ENCODE data around the gene SOCS3. TPM values are rescaled to one million over a fixed set of nuclear protein-coding genes. Genes with fewer than 3 reads are reported as not detected.

The SOCS3 gene
- total RNA-seq, 2 donors from 2014 or later = 19.7 to 29.4 TPM

GRCh38 chr17:78381601-78382232 is 21.8 kb upstream of the SOCS3 start:
- Histone ChIP-seq H3K4me3 (no peak overlapping the region), H3K36me3 (no peaks in the 10 kb centered on the region), H3K4me1 (peaks cover 31% of the 10 kb centered on the region), H3K9me3 (no peaks in the 10 kb centered on the region), H3K9ac (ENCODE audit: low read depth in 2 of 2, low read length in 2 of 2) (peak overlapping the region in 1 of 2 donors; percentile 38), H3K27me3 (no peaks in the 10 kb centered on the region), H3K27ac (peak overlapping the region; percentile 78)
- intact Hi-C loops (cut with DNase I) = no loop called here
- TF ChIP-seq CTCF (IDR thresholded peaks at IDR 0.05) = no peak
- no peak for DNase-seq

GRCh38 chr17:78380370-78380769 is 20.5 kb upstream of the SOCS3 start:
- Histone ChIP-seq H3K9ac (ENCODE audit: low read depth in 2 of 2, low read length in 2 of 2) (no peak overlapping the region), H3K9me3 (no peaks in the 10 kb centered on the region), H3K4me3 (no peak overlapping the region), H3K36me3 (no peaks in the 10 kb centered on the region), H3K27ac (peak overlapping the region; percentile 78), H3K27me3 (no peaks in the 10 kb centered on the region), H3K4me1 (peaks cover 26% of the 10 kb centered on the region)
- DNase-seq = no peak
- intact Hi-C loops (cut with DNase I) = no loop called here
- no peak for TF ChIP-seq CTCF (IDR thresholded peaks at IDR 0.05)

GRCh38 chr17:78379131-78379491 is 19.2 kb upstream of the SOCS3 start:
- H3K9me3 ChIP-seq = no peaks in the 10 kb centered on the region
- intact Hi-C loops (cut with DNase I) = no loop called here

GRCh38 chr17:78378225-78379130 is 18.6 kb upstream of the SOCS3 start, which contains the start of gene PGS1:
PGS1 (plus strand) TSS chr17:78378649; CDS start chr17:78378666, 17 bp downstream.
- H3K9me3 ChIP-seq = no peaks in the 10 kb centered on the region
- no peak for TF ChIP-seq CTCF (IDR thresholded peaks at IDR 0.05)
- H3K4me1 ChIP-seq = peaks cover 16% of the 10 kb centered on the region
- H3K27me3 ChIP-seq = no peaks in the 10 kb centered on the region
- peak within 1 kb of the TSS; percentile 92 to 97 for H3K9ac ChIP-seq (ENCODE audit: low read depth in 2 of 2, low read length in 2 of 2)
- no peaks in the 10 kb centered on the region for H3K36me3 ChIP-seq
- DNase-seq = peak; percentile 87
- intact Hi-C loops (cut with DNase I) = no loop called here
- peak within 1 kb of the TSS; percentile 86 for H3K27ac ChIP-seq
- peak within 1 kb of the TSS; percentile 91 for H3K4me3 ChIP-seq

More at GRCh38 chr17:78379131-78379491, 19.2 kb upstream of the SOCS3 start:
- Histone ChIP-seq H3K27ac (peak overlapping the region; percentile 86), H3K4me3 (peak overlapping the region; percentile 91), H3K27me3 (no peaks in the 10 kb centered on the region), H3K36me3 (no peaks in the 10 kb centered on the region), H3K4me1 (peaks cover 16% of the 10 kb centered on the region), H3K9ac (ENCODE audit: low read depth in 2 of 2, low read length in 2 of 2) (peak overlapping the region; percentile 92 to 97)
- TF ChIP-seq CTCF (IDR thresholded peaks at IDR 0.05) = no peak
- DNase-seq = no peak

- intact Hi-C loops (cut with DNase I) = no loop called here
- no peak for DNase-seq
- Histone ChIP-seq H3K36me3 (no peaks in the 10 kb centered on the region), H3K9me3 (no peaks in the 10 kb centered on the region), H3K4me3 (peak overlapping the region; percentile 91), H3K27me3 (no peaks in the 10 kb centered on the region), H3K9ac (ENCODE audit: low read depth in 2 of 2, low read length in 2 of 2) (peak overlapping the region; percentile 92 to 97), H3K27ac (peak overlapping the region; percentile 86), H3K4me1 (peaks cover 16% of the 10 kb centered on the region)
- TF ChIP-seq CTCF (IDR thresholded peaks at IDR 0.05) = no peak
Observed at GRCh38 chr17:78377858-78378224, 18.0 kb upstream of the SOCS3 start.
